Measurements from ENCODE around the gene INTS3. TPM values are rescaled to one million over a fixed set of nuclear protein-coding genes. Genes with fewer than 3 reads are reported as not detected.

INTS3 gene
- total and polyA plus RNA-seq, 2 of the 8 experiments (the other 6 are each of a cell fraction or from before 2014, with no cell fraction given): 66.8 to 93.2 TPM

- TF ChIP-seq USF2 (IDR thresholded peaks at IDR 0.05; ENCODE audit: low read length) (no peak), POLR2A (IDR thresholded peaks at IDR 0.05; ENCODE audit: control extremely low read depth in 1 of 2, low read depth in 2 of 2, low read length in 2 of 2) (no peak), TEAD4 (IDR thresholded peaks at IDR 0.05; ENCODE audit: low read depth, low read length) (no peak), TCF12 (IDR thresholded peaks at IDR 0.05; ENCODE audit: low read depth, low read length) (no peak), TAF1 (IDR thresholded peaks at IDR 0.05; ENCODE audit: low read depth, low read length) (no peak), SIX5 (IDR thresholded peaks at IDR 0.05; ENCODE audit: low read depth, low read length) (no peak), MAX (IDR thresholded peaks at IDR 0.05) (no peak), CHD1 (IDR thresholded peaks at IDR 0.05; ENCODE audit: low read depth, low read length) (no peak)
These were observed 47.8 kb upstream of the INTS3 start (continued) for GRCh38 chr1:153680120-153680403.

All from H1 (cell line).